Measurements from ENCODE around the gene RNF220.

GRCh38 chr1:44664730-44665370, 259.8 kb downstream of the RNF220 start:
- TF ChIP-seq, protein P1, sequence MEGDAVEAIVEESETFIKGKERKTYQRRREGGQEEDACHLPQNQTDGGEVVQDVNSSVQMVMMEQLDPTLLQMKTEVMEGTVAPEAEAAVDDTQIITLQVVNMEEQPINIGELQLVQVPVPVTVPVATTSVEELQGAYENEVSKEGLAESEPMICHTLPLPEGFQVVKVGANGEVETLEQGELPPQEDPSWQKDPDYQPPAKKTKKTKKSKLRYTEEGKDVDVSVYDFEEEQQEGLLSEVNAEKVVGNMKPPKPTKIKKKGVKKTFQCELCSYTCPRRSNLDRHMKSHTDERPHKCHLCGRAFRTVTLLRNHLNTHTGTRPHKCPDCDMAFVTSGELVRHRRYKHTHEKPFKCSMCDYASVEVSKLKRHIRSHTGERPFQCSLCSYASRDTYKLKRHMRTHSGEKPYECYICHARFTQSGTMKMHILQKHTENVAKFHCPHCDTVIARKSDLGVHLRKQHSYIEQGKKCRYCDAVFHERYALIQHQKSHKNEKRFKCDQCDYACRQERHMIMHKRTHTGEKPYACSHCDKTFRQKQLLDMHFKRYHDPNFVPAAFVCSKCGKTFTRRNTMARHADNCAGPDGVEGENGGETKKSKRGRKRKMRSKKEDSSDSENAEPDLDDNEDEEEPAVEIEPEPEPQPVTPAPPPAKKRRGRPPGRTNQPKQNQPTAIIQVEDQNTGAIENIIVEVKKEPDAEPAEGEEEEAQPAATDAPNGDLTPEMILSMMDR (IDR thresholded peaks at IDR 0.05; ENCODE audit: insufficient read depth, low read depth, low read length), result no peak
- no peak for TF ChIP-seq EZH2 (IDR thresholded peaks at IDR 0.05; ENCODE audit: insufficient read depth, low read length)

All from astrocyte (in vitro differentiated cells and primary cell).